ENCODE data around the gene CELSR1.

The CELSR1 gene

DNA sequence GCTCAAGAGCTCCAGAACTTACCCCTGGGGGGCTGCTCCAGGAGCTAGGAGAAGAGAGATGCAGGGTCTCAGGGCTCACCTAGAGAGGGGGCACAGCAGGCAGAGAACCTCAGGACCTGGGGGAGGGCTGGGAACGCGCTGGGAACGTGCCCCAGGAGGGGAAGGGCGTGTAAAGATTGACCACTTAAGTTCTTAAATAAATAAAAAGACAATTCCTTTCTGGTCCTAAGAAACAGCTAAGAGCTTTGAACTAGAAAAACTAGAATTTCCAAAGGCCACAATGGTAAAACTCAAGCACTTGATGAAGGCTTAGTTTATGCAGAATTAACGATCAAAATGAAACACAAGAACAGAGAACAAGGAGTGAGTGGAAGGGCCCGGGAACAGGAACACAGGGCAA lies 89.1 kb downstream of the CELSR1 start (continued):
- TF ChIP-seq TCF4 (CRISPR knock-in tag; IDR thresholded peaks at IDR 0.05; ENCODE audit: borderline replicate concordance) (no peak), RARB (CRISPR knock-in tag; IDR thresholded peaks at IDR 0.05) (no peak), ZNF8 (CRISPR knock-in tag; IDR thresholded peaks at IDR 0.05) (no peak)

DNA sequence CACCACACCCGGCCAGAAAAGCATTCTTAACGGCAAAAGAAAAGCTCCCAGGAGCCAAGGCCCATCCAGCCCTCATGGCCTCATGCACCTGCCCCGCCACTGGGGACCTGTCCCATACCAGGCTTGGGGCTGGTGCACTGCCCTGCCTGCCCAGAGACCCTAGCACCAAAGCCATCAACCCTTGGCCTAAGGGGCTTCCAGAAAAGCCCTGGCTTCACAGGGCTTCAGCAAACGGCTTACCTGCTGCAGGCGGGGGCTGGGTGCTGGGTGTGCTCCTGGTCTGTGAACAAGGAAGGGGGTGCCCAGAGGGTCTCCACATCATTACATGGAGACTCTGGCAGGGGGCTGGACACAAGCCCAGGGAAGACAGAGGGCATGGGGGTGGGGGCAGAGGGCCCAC lies 89.5 kb downstream of the CELSR1 start:
- TF ChIP-seq, protein P1, sequence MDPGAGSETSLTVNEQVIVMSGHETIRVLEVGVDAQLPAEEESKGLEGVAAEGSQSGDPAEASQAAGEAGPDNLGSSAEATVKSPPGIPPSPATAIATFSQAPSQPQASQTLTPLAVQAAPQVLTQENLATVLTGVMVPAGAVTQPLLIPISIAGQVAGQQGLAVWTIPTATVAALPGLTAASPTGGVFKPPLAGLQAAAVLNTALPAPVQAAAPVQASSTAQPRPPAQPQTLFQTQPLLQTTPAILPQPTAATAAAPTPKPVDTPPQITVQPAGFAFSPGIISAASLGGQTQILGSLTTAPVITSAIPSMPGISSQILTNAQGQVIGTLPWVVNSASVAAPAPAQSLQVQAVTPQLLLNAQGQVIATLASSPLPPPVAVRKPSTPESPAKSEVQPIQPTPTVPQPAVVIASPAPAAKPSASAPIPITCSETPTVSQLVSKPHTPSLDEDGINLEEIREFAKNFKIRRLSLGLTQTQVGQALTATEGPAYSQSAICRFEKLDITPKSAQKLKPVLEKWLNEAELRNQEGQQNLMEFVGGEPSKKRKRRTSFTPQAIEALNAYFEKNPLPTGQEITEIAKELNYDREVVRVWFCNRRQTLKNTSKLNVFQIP (CRISPR knock-in tag; IDR thresholded peaks at IDR 0.05; ENCODE audit: borderline replicate concordance, low read depth): no peak
- TF ChIP-seq BACH2 (CRISPR knock-in tag; IDR thresholded peaks at IDR 0.05; ENCODE audit: borderline replicate concordance) (no peak), RARB (CRISPR knock-in tag; IDR thresholded peaks at IDR 0.05) (no peak)
- TF ChIP-seq, protein P2, sequence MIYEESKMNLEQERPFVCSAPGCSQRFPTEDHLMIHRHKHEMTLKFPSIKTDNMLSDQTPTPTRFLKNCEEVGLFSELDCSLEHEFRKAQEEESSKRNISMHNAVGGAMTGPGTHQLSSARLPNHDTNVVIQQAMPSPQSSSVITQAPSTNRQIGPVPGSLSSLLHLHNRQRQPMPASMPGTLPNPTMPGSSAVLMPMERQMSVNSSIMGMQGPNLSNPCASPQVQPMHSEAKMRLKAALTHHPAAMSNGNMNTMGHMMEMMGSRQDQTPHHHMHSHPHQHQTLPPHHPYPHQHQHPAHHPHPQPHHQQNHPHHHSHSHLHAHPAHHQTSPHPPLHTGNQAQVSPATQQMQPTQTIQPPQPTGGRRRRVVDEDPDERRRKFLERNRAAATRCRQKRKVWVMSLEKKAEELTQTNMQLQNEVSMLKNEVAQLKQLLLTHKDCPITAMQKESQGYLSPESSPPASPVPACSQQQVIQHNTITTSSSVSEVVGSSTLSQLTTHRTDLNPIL (CRISPR knock-in tag; IDR thresholded peaks at IDR 0.05; ENCODE audit: low read depth): no peak
- TF ChIP-seq, protein P3, sequence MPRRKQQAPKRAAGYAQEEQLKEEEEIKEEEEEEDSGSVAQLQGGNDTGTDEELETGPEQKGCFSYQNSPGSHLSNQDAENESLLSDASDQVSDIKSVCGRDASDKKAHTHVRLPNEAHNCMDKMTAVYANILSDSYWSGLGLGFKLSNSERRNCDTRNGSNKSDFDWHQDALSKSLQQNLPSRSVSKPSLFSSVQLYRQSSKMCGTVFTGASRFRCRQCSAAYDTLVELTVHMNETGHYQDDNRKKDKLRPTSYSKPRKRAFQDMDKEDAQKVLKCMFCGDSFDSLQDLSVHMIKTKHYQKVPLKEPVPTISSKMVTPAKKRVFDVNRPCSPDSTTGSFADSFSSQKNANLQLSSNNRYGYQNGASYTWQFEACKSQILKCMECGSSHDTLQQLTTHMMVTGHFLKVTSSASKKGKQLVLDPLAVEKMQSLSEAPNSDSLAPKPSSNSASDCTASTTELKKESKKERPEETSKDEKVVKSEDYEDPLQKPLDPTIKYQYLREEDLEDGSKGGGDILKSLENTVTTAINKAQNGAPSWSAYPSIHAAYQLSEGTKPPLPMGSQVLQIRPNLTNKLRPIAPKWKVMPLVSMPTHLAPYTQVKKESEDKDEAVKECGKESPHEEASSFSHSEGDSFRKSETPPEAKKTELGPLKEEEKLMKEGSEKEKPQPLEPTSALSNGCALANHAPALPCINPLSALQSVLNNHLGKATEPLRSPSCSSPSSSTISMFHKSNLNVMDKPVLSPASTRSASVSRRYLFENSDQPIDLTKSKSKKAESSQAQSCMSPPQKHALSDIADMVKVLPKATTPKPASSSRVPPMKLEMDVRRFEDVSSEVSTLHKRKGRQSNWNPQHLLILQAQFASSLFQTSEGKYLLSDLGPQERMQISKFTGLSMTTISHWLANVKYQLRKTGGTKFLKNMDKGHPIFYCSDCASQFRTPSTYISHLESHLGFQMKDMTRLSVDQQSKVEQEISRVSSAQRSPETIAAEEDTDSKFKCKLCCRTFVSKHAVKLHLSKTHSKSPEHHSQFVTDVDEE (CRISPR knock-in tag; IDR thresholded peaks at IDR 0.05): no peak
- no peak for ATAC-seq

DNA sequence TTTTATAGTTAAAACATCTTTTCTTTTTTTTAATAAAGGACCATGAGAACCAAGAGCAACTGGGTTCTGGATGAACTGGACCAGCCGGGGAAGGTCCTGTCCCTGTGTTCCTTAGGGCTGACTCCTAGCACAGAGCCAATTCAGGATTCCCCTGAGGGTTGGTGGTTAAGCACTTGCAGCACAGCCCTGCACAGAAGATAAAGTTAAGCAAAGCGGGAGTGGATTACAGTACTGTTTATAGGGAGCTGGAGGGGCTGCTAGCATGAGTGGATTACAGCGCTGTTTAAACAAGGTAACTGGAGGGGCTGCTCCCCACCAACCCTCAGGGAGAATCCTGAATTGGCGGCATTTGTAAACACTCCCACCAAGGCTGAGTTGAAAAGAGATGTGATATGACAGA lies 90.6 kb downstream of the CELSR1 start:
- no peak for TF ChIP-seq ZNF70 (CRISPR knock-in tag; IDR thresholded peaks at IDR 0.05)
- TF ChIP-seq, protein P4, sequence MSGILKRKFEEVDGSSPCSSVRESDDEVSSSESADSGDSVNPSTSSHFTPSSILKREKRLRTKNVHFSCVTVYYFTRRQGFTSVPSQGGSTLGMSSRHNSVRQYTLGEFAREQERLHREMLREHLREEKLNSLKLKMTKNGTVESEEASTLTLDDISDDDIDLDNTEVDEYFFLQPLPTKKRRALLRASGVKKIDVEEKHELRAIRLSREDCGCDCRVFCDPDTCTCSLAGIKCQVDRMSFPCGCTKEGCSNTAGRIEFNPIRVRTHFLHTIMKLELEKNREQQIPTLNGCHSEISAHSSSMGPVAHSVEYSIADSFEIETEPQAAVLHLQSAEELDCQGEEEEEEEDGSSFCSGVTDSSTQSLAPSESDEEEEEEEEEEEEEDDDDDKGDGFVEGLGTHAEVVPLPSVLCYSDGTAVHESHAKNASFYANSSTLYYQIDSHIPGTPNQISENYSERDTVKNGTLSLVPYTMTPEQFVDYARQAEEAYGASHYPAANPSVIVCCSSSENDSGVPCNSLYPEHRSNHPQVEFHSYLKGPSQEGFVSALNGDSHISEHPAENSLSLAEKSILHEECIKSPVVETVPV (CRISPR knock-in tag; IDR thresholded peaks at IDR 0.05): no peak
- no peak for TF ChIP-seq GLIS3 (CRISPR knock-in tag; IDR thresholded peaks at IDR 0.05)
- no peak for TF ChIP-seq RARB (CRISPR knock-in tag; IDR thresholded peaks at IDR 0.05)
- TF ChIP-seq ZNF8 (CRISPR knock-in tag; IDR thresholded peaks at IDR 0.05): no peak
- TF ChIP-seq ESRRG (CRISPR knock-in tag; IDR thresholded peaks at IDR 0.05): no peak
- TF ChIP-seq ZC3H10 (CRISPR knock-in tag; IDR thresholded peaks at IDR 0.05): no peak
- no peak for TF ChIP-seq ARNTL (CRISPR knock-in tag; IDR thresholded peaks at IDR 0.05; ENCODE audit: borderline replicate concordance, low read depth)
- TF ChIP-seq CSDC2 (CRISPR knock-in tag; IDR thresholded peaks at IDR 0.05): no peak
- no peak for ATAC-seq

DNA sequence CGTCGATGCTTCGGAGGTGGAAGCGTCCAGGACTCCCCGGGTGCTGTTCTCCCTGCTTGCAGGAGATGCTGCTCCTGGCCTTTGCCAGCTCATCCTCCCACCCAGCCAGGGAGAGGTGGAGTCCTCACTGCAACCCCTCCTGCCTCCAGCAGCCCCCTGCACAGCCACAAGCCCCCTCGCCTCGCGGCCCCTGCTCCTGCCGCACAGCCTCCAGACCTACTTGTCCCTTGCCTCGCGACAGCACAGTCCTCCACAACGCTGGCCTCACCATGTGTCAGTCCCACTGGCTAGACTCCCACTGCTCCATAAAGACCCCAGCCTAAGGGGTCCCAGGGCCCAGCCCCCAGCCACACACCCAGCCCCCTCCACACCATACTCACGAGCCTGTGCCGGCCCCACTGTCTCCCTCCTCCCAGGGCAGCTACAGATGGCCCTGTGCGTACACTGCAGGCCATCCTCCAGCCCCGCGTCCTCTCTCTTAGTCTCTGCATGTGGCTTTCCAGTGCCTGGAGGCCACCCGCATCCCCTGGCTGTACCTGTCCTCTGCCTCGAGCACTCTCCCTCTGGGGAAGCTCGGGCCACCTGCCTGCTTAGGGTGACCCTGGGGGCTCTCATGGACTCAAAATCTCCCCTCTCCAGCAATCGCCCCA lies 91.5 kb downstream of the CELSR1 start:
- ATAC-seq: no peak
- no peak for TF ChIP-seq PPARA (CRISPR knock-in tag; IDR thresholded peaks at IDR 0.05; ENCODE audit: borderline replicate concordance)
- no peak for TF ChIP-seq ARNTL (CRISPR knock-in tag; IDR thresholded peaks at IDR 0.05; ENCODE audit: borderline replicate concordance, low read depth)
- TF ChIP-seq CSDC2 (CRISPR knock-in tag; IDR thresholded peaks at IDR 0.05): no peak
- TF ChIP-seq BACH2 (CRISPR knock-in tag; IDR thresholded peaks at IDR 0.05; ENCODE audit: borderline replicate concordance): no peak
- no peak for TF ChIP-seq ESRRG (CRISPR knock-in tag; IDR thresholded peaks at IDR 0.05)
- TF ChIP-seq, protein P4 (CRISPR knock-in tag; IDR thresholded peaks at IDR 0.05): no peak
- no peak for TF ChIP-seq OSR1 (CRISPR knock-in tag; IDR thresholded peaks at IDR 0.05)
- no peak for TF ChIP-seq ZNF565 (CRISPR knock-in tag; conservative IDR thresholded peaks at IDR 0.05; ENCODE audit: low read depth)
- no peak for TF ChIP-seq ZC3H10 (CRISPR knock-in tag; IDR thresholded peaks at IDR 0.05)
- no peak for TF ChIP-seq ZFP30 (CRISPR knock-in tag; IDR thresholded peaks at IDR 0.05)
- TF ChIP-seq, protein P5, sequence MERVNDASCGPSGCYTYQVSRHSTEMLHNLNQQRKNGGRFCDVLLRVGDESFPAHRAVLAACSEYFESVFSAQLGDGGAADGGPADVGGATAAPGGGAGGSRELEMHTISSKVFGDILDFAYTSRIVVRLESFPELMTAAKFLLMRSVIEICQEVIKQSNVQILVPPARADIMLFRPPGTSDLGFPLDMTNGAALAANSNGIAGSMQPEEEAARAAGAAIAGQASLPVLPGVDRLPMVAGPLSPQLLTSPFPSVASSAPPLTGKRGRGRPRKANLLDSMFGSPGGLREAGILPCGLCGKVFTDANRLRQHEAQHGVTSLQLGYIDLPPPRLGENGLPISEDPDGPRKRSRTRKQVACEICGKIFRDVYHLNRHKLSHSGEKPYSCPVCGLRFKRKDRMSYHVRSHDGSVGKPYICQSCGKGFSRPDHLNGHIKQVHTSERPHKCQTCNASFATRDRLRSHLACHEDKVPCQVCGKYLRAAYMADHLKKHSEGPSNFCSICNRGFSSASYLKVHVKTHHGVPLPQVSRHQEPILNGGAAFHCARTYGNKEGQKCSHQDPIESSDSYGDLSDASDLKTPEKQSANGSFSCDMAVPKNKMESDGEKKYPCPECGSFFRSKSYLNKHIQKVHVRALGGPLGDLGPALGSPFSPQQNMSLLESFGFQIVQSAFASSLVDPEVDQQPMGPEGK (CRISPR knock-in tag; IDR thresholded peaks at IDR 0.05; ENCODE audit: borderline replicate concordance): no peak
- TF ChIP-seq RARB (CRISPR knock-in tag; IDR thresholded peaks at IDR 0.05): no peak
- TF ChIP-seq TOX (CRISPR knock-in tag; IDR thresholded peaks at IDR 0.05; ENCODE audit: borderline replicate concordance): no peak
- TF ChIP-seq, protein P3 (CRISPR knock-in tag; IDR thresholded peaks at IDR 0.05): no peak
- TF ChIP-seq TCF4 (CRISPR knock-in tag; IDR thresholded peaks at IDR 0.05; ENCODE audit: borderline replicate concordance): no peak
- no peak for TF ChIP-seq ZNF8 (CRISPR knock-in tag; IDR thresholded peaks at IDR 0.05)
